ENCODE data around the gene TACC2. TPM values are rescaled to one million over a fixed set of nuclear protein-coding genes. Genes with fewer than 3 reads are reported as not detected.

TACC2 gene
- total RNA-seq, 1 experiment from 2014 or later: 15.8 TPM

DNA sequence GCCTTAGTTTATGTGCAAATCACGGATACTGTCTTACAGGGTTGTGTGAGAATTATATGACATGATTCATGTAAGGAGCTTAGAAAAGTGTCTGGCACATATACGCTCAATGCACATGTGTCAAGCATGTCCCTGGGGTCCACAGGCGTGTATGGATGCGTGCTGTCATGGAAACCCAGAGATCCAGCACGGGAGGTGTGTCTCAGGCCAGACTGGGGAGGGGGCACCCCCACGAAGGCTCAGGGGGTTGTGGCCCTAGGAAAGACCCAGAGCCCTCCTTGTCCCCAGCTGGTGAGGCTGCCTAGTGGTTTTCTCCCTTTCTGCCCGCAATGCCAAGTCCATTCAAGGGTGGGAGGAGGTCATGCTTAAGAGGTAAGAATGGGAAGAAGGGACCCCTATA, 291.2 kb downstream of the TACC2 start:
- intact Hi-C loops (cut with micrococcal nuclease; ENCODE audit: unreplicated experiment): no loop called here
- Histone ChIP-seq H3K36me3 (ENCODE audit: low read depth) (no peaks in the 10 kb centered on the region), H3K4me2 (no peak overlapping the region), H3K27me3 (ENCODE audit: insufficient read depth, low read depth) (no peaks in the 10 kb centered on the region), H3F3A (ENCODE audit: insufficient read depth, low read depth) (no peaks in the 10 kb centered on the region), H4K20me1 (ENCODE audit: insufficient read depth) (no peaks in the 10 kb centered on the region), H3K9me2 (ENCODE audit: insufficient read depth) (no peaks in the 10 kb centered on the region), H3K4me1 (replicated peaks; ENCODE audit: insufficient read depth) (no peaks in the 10 kb centered on the region), H3K79me2 (ENCODE audit: low read depth) (no peaks in the 10 kb centered on the region), H2AFZ (no peak overlapping the region), H3K9me3 (ENCODE audit: insufficient read depth, low read depth) (no peaks in the 10 kb centered on the region), H3K4me3 (no peak overlapping the region), H3K27ac (no peak overlapping the region)
- POLR2A ChIA-PET (ENCODE audit: unreplicated experiment): no interaction called here
- CTCF ChIA-PET: interaction anchor here (0.5 to 1.1 kb wide), 6 partner anchors 9 to 285 kb away, joined by 3 to 5 read pairs (median 4); no protein-coding TSS in a partner anchor
- DNase-seq: no peak
- BruUV-seq (replicated peaks): no TSS peak
- TF ChIP-seq EZH2 (IDR thresholded peaks at IDR 0.05; ENCODE audit: low read depth): no peak
- TF ChIP-seq, protein P1, sequence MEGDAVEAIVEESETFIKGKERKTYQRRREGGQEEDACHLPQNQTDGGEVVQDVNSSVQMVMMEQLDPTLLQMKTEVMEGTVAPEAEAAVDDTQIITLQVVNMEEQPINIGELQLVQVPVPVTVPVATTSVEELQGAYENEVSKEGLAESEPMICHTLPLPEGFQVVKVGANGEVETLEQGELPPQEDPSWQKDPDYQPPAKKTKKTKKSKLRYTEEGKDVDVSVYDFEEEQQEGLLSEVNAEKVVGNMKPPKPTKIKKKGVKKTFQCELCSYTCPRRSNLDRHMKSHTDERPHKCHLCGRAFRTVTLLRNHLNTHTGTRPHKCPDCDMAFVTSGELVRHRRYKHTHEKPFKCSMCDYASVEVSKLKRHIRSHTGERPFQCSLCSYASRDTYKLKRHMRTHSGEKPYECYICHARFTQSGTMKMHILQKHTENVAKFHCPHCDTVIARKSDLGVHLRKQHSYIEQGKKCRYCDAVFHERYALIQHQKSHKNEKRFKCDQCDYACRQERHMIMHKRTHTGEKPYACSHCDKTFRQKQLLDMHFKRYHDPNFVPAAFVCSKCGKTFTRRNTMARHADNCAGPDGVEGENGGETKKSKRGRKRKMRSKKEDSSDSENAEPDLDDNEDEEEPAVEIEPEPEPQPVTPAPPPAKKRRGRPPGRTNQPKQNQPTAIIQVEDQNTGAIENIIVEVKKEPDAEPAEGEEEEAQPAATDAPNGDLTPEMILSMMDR (conservative IDR thresholded peaks at IDR 0.05): no peak

DNA sequence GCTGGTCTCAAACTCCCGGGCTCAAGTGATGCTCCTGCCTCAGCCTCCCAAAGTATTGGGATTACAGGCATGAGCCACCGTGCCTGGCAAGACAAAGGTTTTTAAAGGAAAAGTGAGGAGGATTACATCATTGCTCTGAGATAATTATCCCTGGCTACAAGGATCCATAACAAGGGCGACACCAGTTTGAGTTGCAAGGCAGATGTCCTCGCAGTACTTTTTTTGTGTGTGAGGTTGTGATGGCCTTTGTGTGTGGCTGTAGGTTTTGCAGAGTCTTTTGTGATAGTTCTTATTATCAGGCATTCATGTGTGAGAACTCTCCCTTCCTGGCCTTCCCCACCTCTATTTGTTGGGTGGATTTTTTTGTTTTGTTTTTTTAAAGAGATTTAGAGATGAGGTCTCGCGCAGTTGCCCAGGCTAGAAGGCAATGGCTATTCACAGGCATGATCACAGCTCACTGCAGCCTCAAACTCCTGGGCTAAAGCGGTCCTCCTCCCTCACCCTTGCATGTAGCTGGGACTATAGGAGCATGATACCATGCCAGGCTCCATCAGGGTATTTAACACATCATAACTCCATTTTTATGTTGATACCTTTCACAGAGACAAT, 292.2 kb downstream of the TACC2 start:
- H3K9me3 ChIP-seq (ENCODE audit: insufficient read depth, low read depth): no peaks in the 10 kb centered on the region
- H3K4me3 ChIP-seq: no peak overlapping the region
- H3K27ac ChIP-seq: no peak overlapping the region
- DNase-seq: no peak
- H3K4me1 ChIP-seq (replicated peaks; ENCODE audit: insufficient read depth): peaks cover under 1% of the 10 kb centered on the region; the same call in 1 of the 2 replicates
- H3K4me2 ChIP-seq: no peak overlapping the region
- ChIA-PET POLR2A (ENCODE audit: unreplicated experiment) (no interaction called here), CTCF (no interaction called here)
- H3K79me2 ChIP-seq (ENCODE audit: low read depth): no peaks in the 10 kb centered on the region
- H2AFZ ChIP-seq: no peak overlapping the region
- intact Hi-C loops (cut with micrococcal nuclease; ENCODE audit: unreplicated experiment): no loop called here
- H3K27me3 ChIP-seq (ENCODE audit: insufficient read depth, low read depth): no peaks in the 10 kb centered on the region
- no peaks in the 10 kb centered on the region for H4K20me1 ChIP-seq (ENCODE audit: insufficient read depth)
- no peaks in the 10 kb centered on the region for H3K36me3 ChIP-seq (ENCODE audit: low read depth)
- no TSS peak for BruUV-seq (replicated peaks)
- H3F3A ChIP-seq (ENCODE audit: insufficient read depth, low read depth): no peaks in the 10 kb centered on the region
- no peak for TF ChIP-seq EZH2 (IDR thresholded peaks at IDR 0.05; ENCODE audit: low read depth)
- TF ChIP-seq, protein P1 (conservative IDR thresholded peaks at IDR 0.05): no peak
- H3K9me2 ChIP-seq (ENCODE audit: insufficient read depth): no peaks in the 10 kb centered on the region

DNA sequence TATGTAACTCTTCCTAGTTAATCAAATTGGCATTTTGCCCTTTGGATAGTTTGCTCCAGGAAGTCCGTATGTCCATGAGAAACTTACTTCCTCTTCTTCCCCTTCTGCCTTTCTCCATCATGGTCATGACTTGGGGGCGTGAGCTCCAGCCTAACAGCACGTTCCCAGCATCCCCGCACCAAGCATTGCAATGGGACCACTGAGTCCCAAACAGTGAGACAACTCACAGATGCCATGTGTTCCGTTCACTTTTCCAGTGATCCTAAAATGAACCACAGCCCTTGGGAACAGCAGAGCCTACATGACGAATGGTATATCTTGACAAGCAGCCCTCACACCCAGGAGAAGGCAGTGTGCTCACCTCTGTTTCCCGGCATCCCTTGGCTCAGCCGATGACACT, 292.8 kb downstream of the TACC2 start:
- no peak for DNase-seq
- ChIA-PET CTCF (interaction anchor here (1.7 kb wide), 1 partner anchor 17 kb away, joined by 4 read pairs; no protein-coding TSS in a partner anchor), POLR2A (ENCODE audit: unreplicated experiment) (no interaction called here)
- Histone ChIP-seq H3K4me2 (no peak overlapping the region), H3K79me2 (ENCODE audit: low read depth) (no peaks in the 10 kb centered on the region), H2AFZ (no peak overlapping the region), H3K36me3 (ENCODE audit: low read depth) (no peaks in the 10 kb centered on the region), H3K4me3 (no peak overlapping the region), H3K4me1 (replicated peaks; ENCODE audit: insufficient read depth) (peaks cover 7% of the 10 kb centered on the region), H3F3A (ENCODE audit: insufficient read depth, low read depth) (no peaks in the 10 kb centered on the region), H3K27me3 (ENCODE audit: insufficient read depth, low read depth) (no peaks in the 10 kb centered on the region), H3K9me3 (ENCODE audit: insufficient read depth, low read depth) (no peaks in the 10 kb centered on the region), H3K27ac (no peak overlapping the region), H3K9me2 (ENCODE audit: insufficient read depth) (no peaks in the 10 kb centered on the region), H4K20me1 (ENCODE audit: insufficient read depth) (no peaks in the 10 kb centered on the region)
- no TSS peak for BruUV-seq (replicated peaks)
- intact Hi-C loops (cut with micrococcal nuclease; ENCODE audit: unreplicated experiment): no loop called here
- TF ChIP-seq EZH2 (IDR thresholded peaks at IDR 0.05; ENCODE audit: low read depth): no peak
- TF ChIP-seq, protein P1 (conservative IDR thresholded peaks at IDR 0.05): no peak
